SU-DHL-6 (cell line): ENCODE measurements around the gene PTPRG.

Experiments used
- H2AFZ ChIP-seq: fragments of 200-600 bp; sonication (generic); 2 replicates; pipeline ENCODE4 v1.6.1; 2014; ENCODE audit warnings: low read depth, mild to moderate bottlenecking, moderate library complexity, mixed read lengths, antibody characterized with exemption, low read length; ENCODE audit not compliant: severe bottlenecking
- H3F3A ChIP-seq: fragments of 200-600 bp; shearing (Covaris generic); 2 replicates; pipeline ENCODE4 v1.6.0; 2016; ENCODE audit warnings: antibody characterized with exemption, mild to moderate bottlenecking; ENCODE audit not compliant: insufficient read depth
- H3K27ac ChIP-seq: fragments of 200-600 bp; sonication (generic); 2 replicates; pipeline ENCODE4 v1.5.1; 2016; ENCODE audit warnings: low read depth, mild to moderate bottlenecking, low read length, moderate library complexity, mixed read lengths
- H3K27me3 ChIP-seq: fragments of 200-600 bp; sonication (generic), shearing (Covaris generic); 2 replicates; pipeline ENCODE4 v1.6.0; 2014; ENCODE audit warnings: mild to moderate bottlenecking, low read length
- H3K36me3 ChIP-seq: fragments of 200-600 bp; sonication (generic); 2 replicates; pipeline ENCODE4 v1.6.1; 2014; ENCODE audit warnings: mild to moderate bottlenecking, low read length, mixed read lengths
- H3K4me2 ChIP-seq: fragments of 300-600, 200-600 bp; shearing (Covaris generic), sonication (generic); 2 replicates; pipeline ENCODE4 v1.6.0; 2014; ENCODE audit warnings: low read length, low read depth, mild to moderate bottlenecking; ENCODE audit not compliant: poor library complexity, severe bottlenecking
- H3K4me3 ChIP-seq: fragments of 200-600 bp; sonication (generic); 2 replicates; pipeline ENCODE4 v1.5.1; 2014; ENCODE audit warnings: antibody characterized with exemption, low read length, mild to moderate bottlenecking, mixed read lengths; ENCODE audit not compliant: insufficient read depth, poor library complexity, severe bottlenecking
- H3K79me2 ChIP-seq: fragments of 200-600 bp; sonication (generic); 2 replicates; pipeline ENCODE4 v1.6.1; 2014; ENCODE audit warnings: mild to moderate bottlenecking, low read length, moderate library complexity; ENCODE audit not compliant: insufficient read depth
- H3K9ac ChIP-seq: fragments of 200-600 bp; sonication (generic); 2 replicates; pipeline ENCODE4 v1.7.0; 2014; ENCODE audit warnings: mild to moderate bottlenecking, low read length
- H3K9me2 ChIP-seq: fragments of 200-600 bp; sonication (generic); replicated peaks from 2 replicates; pipeline ENCODE4 v1.6.1; 2014; ENCODE audit warnings: low read length; ENCODE audit not compliant: insufficient read depth
- H3K9me3 ChIP-seq: fragments of 200-600 bp; sonication (generic); 2 replicates; pipeline ENCODE4 v1.6.1; 2014; ENCODE audit warnings: low read length, mixed read lengths; ENCODE audit not compliant: insufficient read depth
- H4K20me1 ChIP-seq: fragments of 200-600 bp; sonication (generic); 2 replicates; pipeline ENCODE4 v1.6.1; 2014; ENCODE audit warnings: low read depth, mild to moderate bottlenecking, antibody characterized with exemption, low read length, moderate library complexity, mixed read lengths
- EZH2phosphoT487 ChIP-seq: fragments of 200-600 bp; sonication (generic), shearing (Covaris generic); conservative IDR thresholded peaks from 2 replicates; pipeline ENCODE4 v1.6.1; 2018; ENCODE audit warnings: mild to moderate bottlenecking, antibody characterized with exemption, low read length, moderate library complexity, mixed read lengths
- TF ChIP-seq, protein P1 (sequence below): fragments of 200-600 bp; sonication (generic); IDR thresholded peaks from one replicate; pipeline ENCODE4 v1.5.1; 2017; ENCODE audit warnings: antibody characterized with exemption, mild to moderate bottlenecking, low read length, moderate library complexity; ENCODE audit not compliant: insufficient read depth, poor library complexity, severe bottlenecking

PTPRG gene

DNA sequence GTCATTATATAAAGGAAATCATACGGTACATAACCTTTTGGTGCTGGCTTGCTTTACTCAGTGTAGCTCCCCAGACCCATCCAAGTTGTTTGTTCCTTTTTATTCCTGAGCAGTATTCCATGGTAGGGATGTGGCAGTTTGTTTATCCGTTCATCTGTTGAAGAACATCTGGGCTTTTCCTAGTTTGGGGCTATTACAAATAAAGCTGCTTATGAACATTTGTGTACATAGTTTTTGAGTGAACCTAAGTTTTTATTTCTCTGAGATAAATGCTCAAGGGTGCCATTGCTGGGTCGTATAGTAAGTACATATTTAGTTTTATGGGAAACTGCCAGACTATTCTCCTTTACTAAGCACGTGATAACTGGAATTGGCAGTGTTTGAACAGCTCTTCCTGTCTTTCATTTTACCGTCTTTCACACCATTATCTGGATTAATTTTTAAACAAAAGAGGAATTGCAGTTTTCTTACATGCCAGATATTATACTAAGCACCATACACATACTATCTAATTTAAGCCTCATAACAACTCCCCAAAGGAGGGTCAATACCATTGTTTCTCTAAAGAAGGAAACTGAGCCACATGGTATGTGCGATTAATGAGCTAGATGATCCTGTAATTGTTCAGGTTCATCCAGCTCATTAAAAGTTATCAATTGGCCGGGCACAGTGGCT lies 85.6 kb downstream of the PTPRG start:
- Histone ChIP-seq H3K79me2 (no peaks in the 10 kb centered on the region), H3K27ac (no peak overlapping the region), H3K36me3 (no peaks in the 10 kb centered on the region), H3K4me3 (no peak overlapping the region), H4K20me1 (no peaks in the 10 kb centered on the region), H3K9me2 (no peaks in the 10 kb centered on the region; the same call in 1 of the 2 replicates), H3K4me2 (no peak overlapping the region), H3K27me3 (no peaks in the 10 kb centered on the region), H3K9me3 (peaks cover 4% of the 10 kb centered on the region; the same call in 1 of the 2 replicates), H2AFZ (no peak overlapping the region), H3K9ac (no peak overlapping the region), H3F3A (no peaks in the 10 kb centered on the region)
- TF ChIP-seq EZH2phosphoT487: no peak
- TF ChIP-seq, protein P1, sequence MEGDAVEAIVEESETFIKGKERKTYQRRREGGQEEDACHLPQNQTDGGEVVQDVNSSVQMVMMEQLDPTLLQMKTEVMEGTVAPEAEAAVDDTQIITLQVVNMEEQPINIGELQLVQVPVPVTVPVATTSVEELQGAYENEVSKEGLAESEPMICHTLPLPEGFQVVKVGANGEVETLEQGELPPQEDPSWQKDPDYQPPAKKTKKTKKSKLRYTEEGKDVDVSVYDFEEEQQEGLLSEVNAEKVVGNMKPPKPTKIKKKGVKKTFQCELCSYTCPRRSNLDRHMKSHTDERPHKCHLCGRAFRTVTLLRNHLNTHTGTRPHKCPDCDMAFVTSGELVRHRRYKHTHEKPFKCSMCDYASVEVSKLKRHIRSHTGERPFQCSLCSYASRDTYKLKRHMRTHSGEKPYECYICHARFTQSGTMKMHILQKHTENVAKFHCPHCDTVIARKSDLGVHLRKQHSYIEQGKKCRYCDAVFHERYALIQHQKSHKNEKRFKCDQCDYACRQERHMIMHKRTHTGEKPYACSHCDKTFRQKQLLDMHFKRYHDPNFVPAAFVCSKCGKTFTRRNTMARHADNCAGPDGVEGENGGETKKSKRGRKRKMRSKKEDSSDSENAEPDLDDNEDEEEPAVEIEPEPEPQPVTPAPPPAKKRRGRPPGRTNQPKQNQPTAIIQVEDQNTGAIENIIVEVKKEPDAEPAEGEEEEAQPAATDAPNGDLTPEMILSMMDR: no peak

DNA sequence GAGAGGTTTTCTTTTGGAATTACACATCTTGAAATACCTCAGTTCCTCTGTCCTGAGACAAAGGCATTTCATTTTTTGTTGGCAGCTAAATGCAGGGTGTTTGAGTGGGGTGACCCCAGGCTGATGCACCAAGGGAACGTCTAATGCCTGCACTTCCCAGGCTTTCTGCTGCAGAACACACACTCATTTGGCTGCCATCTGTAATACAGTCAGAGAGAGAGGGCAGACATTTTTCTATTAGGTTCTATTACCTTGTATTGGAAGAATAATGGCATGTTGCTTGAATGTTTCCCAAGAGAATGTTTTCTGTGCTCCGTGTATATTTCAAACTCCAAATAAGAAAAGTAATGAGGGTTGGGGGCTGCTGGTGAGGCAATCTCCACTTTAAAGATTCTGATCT lies 87.1 kb downstream of the PTPRG start:
- Histone ChIP-seq H3K27ac (no peak overlapping the region), H2AFZ (no peak overlapping the region), H4K20me1 (no peaks in the 10 kb centered on the region), H3F3A (no peaks in the 10 kb centered on the region), H3K27me3 (no peaks in the 10 kb centered on the region), H3K36me3 (no peaks in the 10 kb centered on the region), H3K9me3 (peaks cover 4% of the 10 kb centered on the region; the same call in 1 of the 2 replicates), H3K9ac (no peak overlapping the region), H3K4me3 (no peak overlapping the region), H3K9me2 (no peaks in the 10 kb centered on the region; the same call in 1 of the 2 replicates), H3K4me2 (no peak overlapping the region), H3K79me2 (no peaks in the 10 kb centered on the region)
- TF ChIP-seq EZH2phosphoT487: no peak
- TF ChIP-seq, protein P1: no peak

DNA sequence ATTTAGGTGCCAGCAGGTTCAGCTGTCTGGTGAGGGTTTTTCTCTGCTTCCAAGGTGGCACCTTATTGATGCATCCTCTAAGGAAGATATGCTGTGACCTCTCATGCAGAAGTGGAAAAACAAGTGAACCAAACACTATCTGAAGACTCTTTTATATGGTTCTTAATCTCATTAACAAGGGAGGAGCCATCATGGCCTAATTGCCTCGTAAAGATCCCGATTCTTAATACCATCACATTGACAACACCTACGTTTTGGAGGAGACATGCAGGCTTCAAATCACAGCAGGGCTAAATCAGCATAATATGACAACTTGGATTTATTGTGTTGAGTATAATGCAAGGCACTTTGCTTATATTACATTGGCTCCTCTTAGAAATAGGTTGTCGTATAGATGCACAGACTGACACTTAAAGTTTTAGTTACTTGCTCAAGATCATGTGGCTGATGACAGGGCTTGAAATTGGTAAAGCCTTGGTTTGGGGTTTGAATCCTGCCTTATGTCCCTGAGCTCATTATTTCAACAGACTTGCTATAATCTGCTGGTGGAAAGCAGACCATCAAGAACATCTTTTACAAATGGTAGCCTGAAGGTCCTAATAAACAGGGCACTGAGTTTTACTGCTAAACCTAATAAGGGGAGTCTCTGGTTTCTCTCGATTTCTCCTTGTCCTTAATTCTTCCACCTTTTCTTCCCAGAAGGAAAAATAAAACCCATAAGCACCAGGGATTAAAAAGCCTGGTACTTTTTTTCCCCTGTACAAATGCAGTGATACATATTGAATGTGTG lies 88.2 kb downstream of the PTPRG start:
- Histone ChIP-seq H3F3A (no peaks in the 10 kb centered on the region), H3K27ac (no peak overlapping the region), H3K9me3 (peaks cover 4% of the 10 kb centered on the region; the same call in 1 of the 2 replicates), H3K4me2 (no peak overlapping the region), H3K27me3 (no peaks in the 10 kb centered on the region), H3K4me3 (no peak overlapping the region), H4K20me1 (no peaks in the 10 kb centered on the region), H3K9ac (no peak overlapping the region), H2AFZ (no peak overlapping the region), H3K9me2 (no peaks in the 10 kb centered on the region; the same call in 1 of the 2 replicates), H3K79me2 (no peaks in the 10 kb centered on the region), H3K36me3 (no peaks in the 10 kb centered on the region)
- TF ChIP-seq, protein P1: no peak
- TF ChIP-seq EZH2phosphoT487: no peak
